HEK293T (cell line): Measurements from ENCODE around the gene CDC42.

Experiments
- BHLHE40 ChIP-seq: fragments of 450-650 bp; IDR thresholded peaks from 2 replicates; pipeline ENCODE4 v1.6.1; 2016; ENCODE audit warnings: mild to moderate bottlenecking, moderate library complexity, borderline replicate concordance
- CTBP1 ChIP-seq: fragments of 450-650 bp; IDR thresholded peaks from 2 replicates; pipeline ENCODE4 v1.6.1; 2016; ENCODE audit warnings: borderline replicate concordance
- ELF4 ChIP-seq: fragments of 450-650 bp; IDR thresholded peaks from 2 replicates; pipeline ENCODE4 v1.6.1; 2017; ENCODE audit warnings: antibody characterized with exemption
- FOXA1 ChIP-seq: fragments of 450-650 bp; IDR thresholded peaks from 2 replicates; pipeline ENCODE4 v1.6.1; 2016; ENCODE audit warnings: mild to moderate bottlenecking
- HDGF ChIP-seq: fragments of 450-650 bp; IDR thresholded peaks from 2 replicates; pipeline ENCODE4 v1.6.1; 2017; ENCODE audit warnings: antibody characterized with exemption, borderline replicate concordance
- L3MBTL2 ChIP-seq: fragments of 450-650 bp; conservative IDR thresholded peaks from 2 replicates; pipeline ENCODE4 v1.6.1; 2016; ENCODE audit warnings: mild to moderate bottlenecking
- SP1 ChIP-seq: fragments of 450-650 bp; IDR thresholded peaks from 2 replicates; pipeline ENCODE4 v1.6.1; 2017

GRCh38 chr1:22127731-22128130 lies 75.2 kb downstream of the CDC42 start:
- no peak for TF ChIP-seq HDGF
- no peak for TF ChIP-seq SP1
- no peak for TF ChIP-seq L3MBTL2
- no peak for TF ChIP-seq CTBP1
- TF ChIP-seq BHLHE40: no peak
- TF ChIP-seq ELF4: no peak
- no peak for TF ChIP-seq FOXA1
